ENCODE data around the gene QSOX1. TPM values are rescaled to one million over a fixed set of nuclear protein-coding genes. Genes with fewer than 3 reads are reported as not detected.
A peak's percentile ranks its signal among the peaks of the same experiment; 100 is the strongest.

The QSOX1 gene
- total RNA-seq, 1 experiment from 2014 or later, result 226 TPM

- no TSS peak for BruUV-seq (replicated peaks)
- Histone ChIP-seq H3K4me2 (peak overlapping the region; percentile 85), H3F3A (ENCODE audit: insufficient read depth, low read depth) (peaks cover 28% of the 10 kb centered on the region; the same call in 1 of the 2 replicates), H3K27me3 (ENCODE audit: insufficient read depth, low read depth) (no peaks in the 10 kb centered on the region), H3K4me3 (peak overlapping the region; percentile 80; the same call in 1 of the 2 replicates), H4K20me1 (ENCODE audit: insufficient read depth) (peaks cover 7% of the 10 kb centered on the region; the same call in 1 of the 2 replicates), H2AFZ (no peak overlapping the region), H3K36me3 (ENCODE audit: low read depth) (peaks cover 16% of the 10 kb centered on the region; the same call in 1 of the 2 replicates), H3K27ac (peak overlapping the region; percentile 73), H3K79me2 (ENCODE audit: low read depth) (peaks cover 87% of the 10 kb centered on the region), H3K9me3 (ENCODE audit: insufficient read depth, low read depth) (no peaks in the 10 kb centered on the region), H3K9me2 (ENCODE audit: insufficient read depth) (no peaks in the 10 kb centered on the region), H3K4me1 (replicated peaks; ENCODE audit: insufficient read depth) (peaks cover 50% of the 10 kb centered on the region)
- no peak for DNase-seq
- TF ChIP-seq CTCF (conservative IDR thresholded peaks at IDR 0.05), result no peak
- TF ChIP-seq EZH2 (IDR thresholded peaks at IDR 0.05; ENCODE audit: low read depth), result no peak
- intact Hi-C loops (cut with micrococcal nuclease; ENCODE audit: unreplicated experiment), result no loop called here
- ChIA-PET POLR2A (ENCODE audit: unreplicated experiment) (no interaction called here), CTCF (no interaction called here)
Observed at GRCh38 chr1:180158149-180159147, 3.8 kb downstream of the QSOX1 start.

- Histone ChIP-seq H3K36me3 (ENCODE audit: low read depth) (peaks cover 16% of the 10 kb centered on the region; the same call in 1 of the 2 replicates), H3K4me2 (no peak overlapping the region), H3K9me2 (ENCODE audit: insufficient read depth) (no peaks in the 10 kb centered on the region), H3K4me1 (replicated peaks; ENCODE audit: insufficient read depth) (peaks cover 47% of the 10 kb centered on the region), H3F3A (ENCODE audit: insufficient read depth, low read depth) (peaks cover 28% of the 10 kb centered on the region; the same call in 1 of the 2 replicates), H2AFZ (no peak overlapping the region), H3K27ac (no peak overlapping the region), H3K9me3 (ENCODE audit: insufficient read depth, low read depth) (no peaks in the 10 kb centered on the region), H4K20me1 (ENCODE audit: insufficient read depth) (peaks cover 7% of the 10 kb centered on the region; the same call in 1 of the 2 replicates), H3K4me3 (no peak overlapping the region), H3K27me3 (ENCODE audit: insufficient read depth, low read depth) (no peaks in the 10 kb centered on the region), H3K79me2 (ENCODE audit: low read depth) (peaks cover 99% of the 10 kb centered on the region)
- CTCF ChIA-PET, result interaction anchor here (0.5 kb wide), 1 partner anchor 277 kb away, joined by 3 read pairs; no protein-coding TSS in a partner anchor
- DNase-seq, result no peak
- no TSS peak for BruUV-seq (replicated peaks)
- TF ChIP-seq CTCF (conservative IDR thresholded peaks at IDR 0.05) (no peak), EZH2 (IDR thresholded peaks at IDR 0.05; ENCODE audit: low read depth) (no peak)
- POLR2A ChIA-PET (ENCODE audit: unreplicated experiment), result no interaction called here
- intact Hi-C loops (cut with micrococcal nuclease; ENCODE audit: unreplicated experiment), result no loop called here
Observed at GRCh38 chr1:180160357-180160756, 5.7 kb downstream of the QSOX1 start.

GRCh38 chr1:180163041-180163440 lies 8.4 kb downstream of the QSOX1 start:
- Histone ChIP-seq H3K27ac (peak overlapping the region; percentile 10; the same call in 1 of the 2 replicates), H3K79me2 (ENCODE audit: low read depth) (peaks cover 81% of the 10 kb centered on the region), H3F3A (ENCODE audit: insufficient read depth, low read depth) (peaks cover 26% of the 10 kb centered on the region), H3K4me2 (0 out of 2 replicates have a peak overlapping the region, but pooled peaks have one; percentile 1), H3K9me2 (ENCODE audit: insufficient read depth) (no peaks in the 10 kb centered on the region), H4K20me1 (ENCODE audit: insufficient read depth) (peaks cover 7% of the 10 kb centered on the region; the same call in 1 of the 2 replicates), H3K36me3 (ENCODE audit: low read depth) (peaks cover 16% of the 10 kb centered on the region; the same call in 1 of the 2 replicates), H3K27me3 (ENCODE audit: insufficient read depth, low read depth) (no peaks in the 10 kb centered on the region), H3K9me3 (ENCODE audit: insufficient read depth, low read depth) (no peaks in the 10 kb centered on the region), H3K4me3 (no peak overlapping the region), H3K4me1 (replicated peaks; ENCODE audit: insufficient read depth) (peaks cover 49% of the 10 kb centered on the region), H2AFZ (no peak overlapping the region)
- TF ChIP-seq CTCF (conservative IDR thresholded peaks at IDR 0.05) (no peak), EZH2 (IDR thresholded peaks at IDR 0.05; ENCODE audit: low read depth) (no peak)
- POLR2A ChIA-PET (ENCODE audit: unreplicated experiment), result no interaction called here
- CTCF ChIA-PET, result no interaction called here
- no peak for DNase-seq
- BruUV-seq (replicated peaks), result no TSS peak
- intact Hi-C loops (cut with micrococcal nuclease; ENCODE audit: unreplicated experiment), result no loop called here
